ENCODE results near the gene PKMYT1.

GRCh38 chr16:2956579-2956956 lies 23.7 kb downstream of the PKMYT1 start:
- TF ChIP-seq CTCF (IDR thresholded peaks at IDR 0.05; ENCODE audit: borderline replicate concordance, extremely low read depth, low read length, poor library complexity, severe bottlenecking): no peak
- TF ChIP-seq EZH2 (IDR thresholded peaks at IDR 0.05; ENCODE audit: borderline replicate concordance, low read depth, low read length, severe bottlenecking): no peak

Measured in DND-41 (cell line).